ENCODE measurements around the gene PPP2R5B.
"Not testable (repeated sequence)": the region's sequence is repeated elsewhere in the genome, so short reads cannot be mapped to it uniquely, and the experiment has no call there.

PPP2R5B gene

GRCh38 chr11:64969209-64969608 lies 44.7 kb downstream of the PPP2R5B start:
- in situ Hi-C loops (cut with MboI; ENCODE audit: low sequenced_read_pairs): no loop called here

DNA sequence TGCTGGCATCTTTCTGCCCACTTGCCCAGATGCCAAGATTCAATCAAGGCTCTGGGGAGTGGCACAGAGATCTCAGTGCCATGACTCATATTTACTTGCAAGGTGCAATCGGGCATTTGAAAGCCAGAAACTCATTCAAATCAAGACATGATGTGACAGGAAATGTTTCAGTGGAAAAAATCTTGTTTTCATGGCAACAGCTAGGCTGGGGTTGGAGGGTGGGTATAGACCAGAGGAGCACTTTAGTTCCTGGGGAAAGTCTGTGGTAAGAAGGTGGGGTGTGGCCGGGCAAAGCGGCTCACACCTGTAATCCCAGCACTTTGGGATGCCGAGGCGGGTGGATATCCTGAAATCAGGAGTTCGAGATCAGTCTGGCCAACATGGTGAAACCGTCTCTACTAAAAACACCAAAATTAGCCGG lies 46.3 kb downstream of the PPP2R5B start:
- in situ Hi-C loops (cut with MboI; ENCODE audit: low sequenced_read_pairs): no loop called here

- in situ Hi-C loops (cut with MboI; ENCODE audit: low sequenced_read_pairs): no loop called here
These were observed 47.1 kb downstream of the PPP2R5B start, which contains the start of gene MAJIN for GRCh38 chr11:64971421-64972233. Gene MAJIN, minus strand, starts transcription at chr11:64972108. Its CDS starts 12,703 bp downstream, at chr11:64959405.

- in situ Hi-C loops (cut with MboI; ENCODE audit: low sequenced_read_pairs): no loop called here
These were observed 49.6 kb downstream of the PPP2R5B start for GRCh38 chr11:64974124-64974523.

- in situ Hi-C loops (cut with MboI; ENCODE audit: low sequenced_read_pairs): no loop called here
These were observed 52.2 kb downstream of the PPP2R5B start for GRCh38 chr11:64976651-64977050.

GRCh38 chr11:64983339-64983738 lies 58.9 kb downstream of the PPP2R5B start:
- in situ Hi-C loops (cut with MboI; ENCODE audit: low sequenced_read_pairs): not testable (repeated sequence)
